Panc1 (cell line): Measurements from ENCODE around the gene SHROOM3. TPM values are rescaled to one million over a fixed set of nuclear protein-coding genes. Genes with fewer than 3 reads are reported as not detected.

Experiments
- ATAC-seq: fragments of 200-7000 bp; cut with Tn5 transposase; 2 replicates; pipeline ENCODE4 v1.9.1; 2020; ENCODE audit warnings: mild to moderate bottlenecking, moderate library complexity
- BruUV-seq: library from RNA; stranded (reverse); fragments of 400-500 nt; replicated peaks from 2 replicates; lab custom pipeline; 2021; lab: Mats Ljungman, UMichigan
- CTCF ChIA-PET: fragments of 300-600 bp; sonication (Branson Sonifier 250); formaldehyde crosslinking; loops from one replicate; lab custom pipeline; 2022; ENCODE audit warnings: antibody characterized with exemption; lab: Charles Lee
- POLR2A ChIA-PET: fragments of 300-600 bp; sonication (Branson Sonifier 250); formaldehyde crosslinking; loops from one replicate; lab custom pipeline; 2022; ENCODE audit warnings: antibody characterized with exemption; lab: Charles Lee
- DNase-seq: peaks from one replicate; pipeline ENCODE4 v3.0.0-alpha.2; 2010; ENCODE audit warnings: low read depth, low spot score
- H3K27ac ChIP-seq: 2 replicates; pipeline ENCODE4 v1.5.1; 2011; ENCODE audit warnings: mild to moderate bottlenecking, low read length, inconsistent platforms
- H3K27me3 ChIP-seq: fragments of 200-500 bp; sonication (Bioruptor generic); 2 replicates; pipeline ENCODE4 v1.6.0; 2014; ENCODE audit warnings: low read length, inconsistent platforms; ENCODE audit not compliant: control insufficient read depth, insufficient read depth
- H3K36me3 ChIP-seq: fragments of 200-500 bp; sonication (Bioruptor generic); 2 replicates; pipeline ENCODE4 v1.5.1; 2014; ENCODE audit warnings: inconsistent platforms, mild to moderate bottlenecking, low read length, moderate library complexity; ENCODE audit not compliant: control insufficient read depth, insufficient read depth
- H3K4me1 ChIP-seq: 2 replicates; pipeline ENCODE4 v1.5.1; 2011; ENCODE audit warnings: inconsistent platforms, mild to moderate bottlenecking, low read length, moderate library complexity; ENCODE audit not compliant: control insufficient read depth, insufficient read depth
- H3K4me3 ChIP-seq, 2 experiments: 2 replicates each; pipeline ENCODE4 v1.5.1; 2011 to 2012; ENCODE audit warnings: low read depth in 2 of 2, low read length in 2 of 2, mild to moderate bottlenecking in 2 of 2, inconsistent platforms in 1 of 2, moderate library complexity in 1 of 2
- H3K9me3 ChIP-seq: fragments of 200-500 bp; sonication (Bioruptor generic); 2 replicates; pipeline ENCODE4 v1.5.1; 2014; ENCODE audit warnings: low read depth, mild to moderate bottlenecking, inconsistent platforms, low read length, moderate library complexity; ENCODE audit not compliant: control insufficient read depth, insufficient read depth
- CTCF ChIP-seq: fragments of 450-650 bp; IDR thresholded peaks from 2 replicates; pipeline ENCODE4 v1.5.1; 2017; ENCODE audit warnings: mild to moderate bottlenecking
- POLR2AphosphoS5 ChIP-seq: IDR thresholded peaks from 2 replicates; pipeline ENCODE4 v1.6.1; 2012; ENCODE audit warnings: mild to moderate bottlenecking, low read depth, low read length, moderate library complexity
- REST ChIP-seq, 2 experiments: IDR thresholded peaks; 2 replicates each; pipeline ENCODE4 v1.6.1; 2011 to 2012; ENCODE audit warnings: low read depth in 2 of 2, control low read depth in 1 of 2, low read length in 1 of 2, mild to moderate bottlenecking in 1 of 2, moderate library complexity in 1 of 2; ENCODE audit not compliant: insufficient read depth in 1 of 2
- SIN3A ChIP-seq: IDR thresholded peaks from 2 replicates; pipeline ENCODE4 v1.6.1; 2012; ENCODE audit warnings: low read depth, mild to moderate bottlenecking, low read length, moderate library complexity, borderline replicate concordance; ENCODE audit not compliant: insufficient read depth
- TCF7L2 ChIP-seq: IDR thresholded peaks from 2 replicates; pipeline ENCODE4 v1.6.1; 2011; ENCODE audit warnings: mild to moderate bottlenecking, low read depth, low read length, inconsistent platforms
- in situ Hi-C: cut with HindIII; loops from 2 replicates; pipeline ENCODE4 v1.10.0; 2016; ENCODE audit warnings: low sequenced_read_pairs, low pct_unique_long_range_greater_than_20kb
- intact Hi-C: fragments of 100-400 bp; cut with micrococcal nuclease; formaldehyde crosslinking; loops from one replicate; pipeline ENCODE4 v1.10.0; 2022; ENCODE audit not compliant: unreplicated experiment
- total RNA-seq: library from RNA; stranded (reverse); gene quantifications from one replicate; pipeline ENCODE4 v1.2.1, GENCODE V29; 2021; ENCODE audit not compliant: unreplicated experiment

SHROOM3 gene
- total RNA-seq, 1 experiment from 2014 or later = 7.2 TPM

GRCh38 chr4:76755756-76756155 is 320.7 kb downstream of the SHROOM3 start:
- Histone ChIP-seq H3K4me1 (no peaks in the 10 kb centered on the region; the same call in 1 of the 2 replicates), H3K27me3 (no peaks in the 10 kb centered on the region), H3K36me3 (no peaks in the 10 kb centered on the region), H3K9me3 (peaks cover 3% of the 10 kb centered on the region; the same call in 1 of the 2 replicates), H3K27ac (no peak overlapping the region), H3K4me3 (no peak overlapping the region)
- BruUV-seq = no TSS peak
- DNase-seq = no peak
- TF ChIP-seq POLR2AphosphoS5 = no peak
- TF ChIP-seq CTCF = no peak
- no peak for TF ChIP-seq TCF7L2
- no peak for TF ChIP-seq SIN3A
- TF ChIP-seq REST (IDR thresholded peaks at IDR 0.05; ENCODE audit: insufficient read depth in 1 of 2, low read depth in 2 of 2, low read length in 1 of 2) = no peak
- intact Hi-C loops (loop anchor here (10.0 kb wide), 1 partner anchor 321 kb away; the partner anchor contains the start of gene SHROOM3), in situ Hi-C loops (no loop called here)
- ChIA-PET CTCF (interaction anchor here (0.7 kb wide), 1 partner anchor 254 kb away, joined by 15 read pairs; no protein-coding TSS in a partner anchor), POLR2A (interaction anchor here (0.7 kb wide), 1 partner anchor 272 kb away, joined by 3 read pairs; no protein-coding TSS in a partner anchor)
- no peak for ATAC-seq

- Histone ChIP-seq H3K27me3 (no peaks in the 10 kb centered on the region), H3K4me1 (no peaks in the 10 kb centered on the region; the same call in 1 of the 2 replicates), H3K4me3 (no peak overlapping the region), H3K36me3 (no peaks in the 10 kb centered on the region), H3K9me3 (peaks cover 3% of the 10 kb centered on the region; the same call in 1 of the 2 replicates), H3K27ac (no peak overlapping the region)
- no TSS peak for BruUV-seq
- TF ChIP-seq TCF7L2 = no peak
- no peak for TF ChIP-seq REST (IDR thresholded peaks at IDR 0.05; ENCODE audit: insufficient read depth in 1 of 2, low read depth in 2 of 2, low read length in 1 of 2)
- TF ChIP-seq SIN3A = no peak
- TF ChIP-seq POLR2AphosphoS5 = no peak
- no peak for TF ChIP-seq CTCF
- ATAC-seq (no peak), DNase-seq (no peak)
- intact Hi-C loops (loop anchor here (10.0 kb wide), 1 partner anchor 322 kb away; the partner anchor contains the start of gene SHROOM3), in situ Hi-C loops (no loop called here)
- ChIA-PET POLR2A (interaction anchor here (0.5 kb wide), 1 partner anchor 57 kb away, joined by 3 read pairs; no protein-coding TSS in a partner anchor), CTCF (interaction anchor here (0.7 to 1.0 kb wide), 2 partner anchors 245 to 255 kb away, joined by 3 to 15 read pairs; no protein-coding TSS in a partner anchor)
Observed at GRCh38 chr4:76756416-76756815, 321.4 kb downstream of the SHROOM3 start.
